A673 (cell line): ENCODE data around the gene ARHGAP26.

Experiments
- EZH2 ChIP-seq: fragments of 200-600 bp; sonication (generic); IDR thresholded peaks from 2 replicates; pipeline ENCODE4 v1.6.1; 2017; ENCODE audit warnings: borderline replicate concordance, low read depth, mild to moderate bottlenecking, mixed read lengths, antibody characterized with exemption, low read length; ENCODE audit not compliant: poor library complexity, severe bottlenecking
- TF ChIP-seq, protein P1 (sequence below): fragments of 300-800, 200-600 bp; sonication (generic); conservative IDR thresholded peaks from 2 replicates; pipeline ENCODE4 v1.5.1; 2017; ENCODE audit warnings: low read depth, mild to moderate bottlenecking, antibody characterized with exemption, low read length, moderate library complexity, mixed read lengths

DNA sequence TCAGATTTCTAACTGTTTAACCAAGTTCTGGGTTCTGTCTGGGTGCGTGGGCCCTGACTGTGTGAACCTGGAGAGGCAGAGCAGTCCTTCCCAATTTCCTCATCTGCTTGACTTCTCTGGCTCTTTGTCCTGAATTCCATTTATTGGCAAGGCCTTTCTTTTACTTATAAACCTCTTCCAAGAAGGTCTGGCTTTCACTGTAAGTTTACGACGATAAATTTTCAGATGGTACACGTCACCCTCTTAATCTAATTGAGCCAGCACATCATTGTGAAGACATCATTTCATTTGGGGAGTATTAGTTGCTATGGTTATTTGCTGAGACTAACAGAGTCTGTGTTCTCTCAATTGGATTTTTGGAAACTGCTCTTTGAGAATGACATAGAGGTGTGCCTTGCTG lies 92.4 kb downstream of the ARHGAP26 start:
- no peak for TF ChIP-seq EZH2
- TF ChIP-seq, protein P1, sequence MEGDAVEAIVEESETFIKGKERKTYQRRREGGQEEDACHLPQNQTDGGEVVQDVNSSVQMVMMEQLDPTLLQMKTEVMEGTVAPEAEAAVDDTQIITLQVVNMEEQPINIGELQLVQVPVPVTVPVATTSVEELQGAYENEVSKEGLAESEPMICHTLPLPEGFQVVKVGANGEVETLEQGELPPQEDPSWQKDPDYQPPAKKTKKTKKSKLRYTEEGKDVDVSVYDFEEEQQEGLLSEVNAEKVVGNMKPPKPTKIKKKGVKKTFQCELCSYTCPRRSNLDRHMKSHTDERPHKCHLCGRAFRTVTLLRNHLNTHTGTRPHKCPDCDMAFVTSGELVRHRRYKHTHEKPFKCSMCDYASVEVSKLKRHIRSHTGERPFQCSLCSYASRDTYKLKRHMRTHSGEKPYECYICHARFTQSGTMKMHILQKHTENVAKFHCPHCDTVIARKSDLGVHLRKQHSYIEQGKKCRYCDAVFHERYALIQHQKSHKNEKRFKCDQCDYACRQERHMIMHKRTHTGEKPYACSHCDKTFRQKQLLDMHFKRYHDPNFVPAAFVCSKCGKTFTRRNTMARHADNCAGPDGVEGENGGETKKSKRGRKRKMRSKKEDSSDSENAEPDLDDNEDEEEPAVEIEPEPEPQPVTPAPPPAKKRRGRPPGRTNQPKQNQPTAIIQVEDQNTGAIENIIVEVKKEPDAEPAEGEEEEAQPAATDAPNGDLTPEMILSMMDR: no peak
